ENCODE measurements around the gene ATAT1.

The ATAT1 gene

DNA sequence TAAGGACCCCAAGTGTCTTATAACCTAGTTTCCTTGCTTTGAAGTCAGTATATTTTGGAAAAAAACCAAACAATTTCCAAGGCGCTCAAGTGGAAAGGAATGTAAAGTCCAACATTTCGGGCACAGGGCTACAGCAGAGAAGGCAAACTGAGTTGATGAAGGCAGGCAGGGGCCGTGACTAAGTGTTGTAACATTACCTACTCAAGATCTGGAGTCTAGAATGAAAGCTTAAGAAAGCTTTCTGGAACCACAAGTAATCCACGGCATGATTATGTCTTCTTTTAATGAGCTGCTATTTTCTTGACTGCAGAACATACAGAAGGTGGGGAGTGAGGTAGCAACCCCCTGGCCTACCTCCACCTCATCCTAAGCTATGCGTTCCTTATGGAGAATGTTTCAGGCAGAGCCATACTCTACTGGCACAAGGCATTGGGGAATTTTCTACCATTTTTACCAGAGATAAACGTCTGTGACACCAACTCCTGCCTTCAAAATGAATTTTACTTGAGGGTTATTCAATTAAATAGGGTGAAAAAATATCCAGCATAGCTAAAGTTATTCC is 13.9 kb upstream of the ATAT1 start:
- H3K4me3 ChIP-seq (replicated peaks; ENCODE audit: low read depth, low read length), result no peak overlapping the region
- peak; percentile 37 for DNase-seq (ENCODE audit: low read depth)
- TF ChIP-seq, protein P1, sequence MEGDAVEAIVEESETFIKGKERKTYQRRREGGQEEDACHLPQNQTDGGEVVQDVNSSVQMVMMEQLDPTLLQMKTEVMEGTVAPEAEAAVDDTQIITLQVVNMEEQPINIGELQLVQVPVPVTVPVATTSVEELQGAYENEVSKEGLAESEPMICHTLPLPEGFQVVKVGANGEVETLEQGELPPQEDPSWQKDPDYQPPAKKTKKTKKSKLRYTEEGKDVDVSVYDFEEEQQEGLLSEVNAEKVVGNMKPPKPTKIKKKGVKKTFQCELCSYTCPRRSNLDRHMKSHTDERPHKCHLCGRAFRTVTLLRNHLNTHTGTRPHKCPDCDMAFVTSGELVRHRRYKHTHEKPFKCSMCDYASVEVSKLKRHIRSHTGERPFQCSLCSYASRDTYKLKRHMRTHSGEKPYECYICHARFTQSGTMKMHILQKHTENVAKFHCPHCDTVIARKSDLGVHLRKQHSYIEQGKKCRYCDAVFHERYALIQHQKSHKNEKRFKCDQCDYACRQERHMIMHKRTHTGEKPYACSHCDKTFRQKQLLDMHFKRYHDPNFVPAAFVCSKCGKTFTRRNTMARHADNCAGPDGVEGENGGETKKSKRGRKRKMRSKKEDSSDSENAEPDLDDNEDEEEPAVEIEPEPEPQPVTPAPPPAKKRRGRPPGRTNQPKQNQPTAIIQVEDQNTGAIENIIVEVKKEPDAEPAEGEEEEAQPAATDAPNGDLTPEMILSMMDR (IDR thresholded peaks at IDR 0.05; ENCODE audit: low read length, missing control alignments), result no peak

DNA sequence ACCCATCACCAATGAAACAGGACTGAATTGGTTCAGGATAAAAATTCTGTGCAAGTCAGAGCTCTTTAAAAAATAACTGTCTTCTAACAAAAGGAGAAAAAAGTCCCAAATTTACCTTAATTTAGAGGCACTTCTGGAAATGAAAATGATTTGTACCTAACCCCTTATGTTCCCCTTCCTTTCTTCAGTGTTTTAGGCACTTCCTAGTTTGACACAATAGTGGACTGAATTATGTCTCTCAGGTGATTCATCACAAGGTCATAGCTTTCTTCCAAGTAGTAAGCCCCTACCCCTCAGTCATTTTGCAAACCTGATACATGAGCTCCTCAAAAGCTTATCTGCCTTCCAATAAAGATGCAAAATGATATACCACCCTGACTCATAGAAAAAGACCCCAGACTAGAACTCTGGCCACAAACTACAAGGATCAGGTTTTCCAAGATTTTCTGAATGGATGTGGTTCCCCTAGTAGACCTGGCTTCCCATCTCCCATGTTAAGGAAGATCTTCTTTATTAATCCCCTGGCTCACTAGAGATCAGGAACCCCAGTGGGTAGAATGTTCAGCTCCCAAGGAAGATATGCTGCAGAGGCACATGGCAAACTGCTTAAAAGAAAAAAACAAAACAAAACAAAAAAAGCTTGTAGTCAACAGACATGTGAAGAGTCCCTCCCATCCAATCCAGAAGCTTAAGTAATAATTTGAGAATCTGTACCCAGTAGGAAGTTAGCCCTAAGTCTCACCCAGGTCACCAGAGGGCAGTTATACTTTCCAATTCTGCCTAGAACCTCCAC is 13.2 kb upstream of the ATAT1 start:
- TF ChIP-seq, protein P1 (IDR thresholded peaks at IDR 0.05; ENCODE audit: low read length, missing control alignments), result no peak
- peak overlapping the region; percentile 90 for H3K4me3 ChIP-seq (replicated peaks; ENCODE audit: low read depth, low read length)
- no peak for DNase-seq (ENCODE audit: low read depth)

DNA sequence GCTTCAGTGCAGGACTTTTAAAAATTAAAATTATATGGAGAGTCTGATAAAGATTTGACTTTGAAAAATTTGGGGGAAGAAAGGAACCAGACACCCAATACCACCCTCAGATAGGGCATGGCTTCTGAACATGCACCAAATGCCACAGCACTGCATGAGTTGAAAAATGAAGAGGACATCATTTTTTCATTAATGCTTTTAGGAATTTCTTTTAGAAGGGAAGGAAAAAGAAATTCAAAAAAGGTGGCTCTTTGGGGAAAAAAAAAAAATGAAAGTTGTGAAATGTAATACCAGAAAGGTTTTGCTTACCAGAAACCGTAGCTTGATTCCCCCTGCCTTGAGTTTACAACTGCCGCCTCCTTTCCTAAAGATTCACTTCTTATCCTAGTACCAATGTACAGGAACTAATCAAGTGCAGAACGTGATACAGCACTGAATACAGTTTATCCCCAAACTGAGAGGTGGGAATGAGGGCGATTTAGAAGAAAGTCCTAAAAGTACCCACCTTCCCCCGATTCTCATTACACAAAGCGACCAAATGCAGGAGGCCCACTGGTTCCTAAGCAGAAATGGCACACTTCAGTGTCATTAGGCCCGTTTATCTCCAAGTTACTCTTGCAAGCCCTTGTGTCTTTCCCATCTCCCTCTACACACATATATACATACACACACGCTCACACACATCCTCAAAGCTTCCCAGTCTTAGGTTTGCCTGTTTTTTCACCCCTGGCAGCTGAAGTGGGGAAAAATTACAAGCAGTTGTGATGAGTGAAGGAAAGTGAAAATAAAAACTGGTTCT is 12.4 kb upstream of the ATAT1 start:
- TF ChIP-seq, protein P1 (IDR thresholded peaks at IDR 0.05; ENCODE audit: low read length, missing control alignments), result no peak
- peak overlapping the region; percentile 90 for H3K4me3 ChIP-seq (replicated peaks; ENCODE audit: low read depth, low read length)

DNA sequence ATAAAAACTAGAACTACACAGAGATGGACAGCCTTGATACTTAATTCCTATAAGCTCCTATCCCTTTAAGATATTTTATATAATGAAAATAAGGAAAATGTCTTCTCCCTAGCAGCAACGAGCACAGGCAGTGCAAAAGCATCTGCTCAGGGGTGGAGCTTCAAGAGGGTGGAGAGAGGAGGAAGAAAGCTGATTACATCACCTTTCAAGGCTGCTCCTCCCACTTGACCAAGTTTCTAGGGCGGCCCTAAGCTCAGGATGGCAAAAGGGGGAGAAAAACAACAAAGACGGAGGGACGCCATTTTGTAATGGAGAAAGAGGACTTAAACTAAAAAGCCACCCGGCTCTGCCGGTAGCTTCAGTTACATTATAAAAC is 11.8 kb upstream of the ATAT1 start:
- TF ChIP-seq, protein P1 (IDR thresholded peaks at IDR 0.05; ENCODE audit: low read length, missing control alignments), result no peak
- peak; percentile 99 for DNase-seq (ENCODE audit: low read depth)
- peak overlapping the region; percentile 90 for H3K4me3 ChIP-seq (replicated peaks; ENCODE audit: low read depth, low read length)

More for the DNA sequence above, 12.4 kb upstream of the ATAT1 start:
- no peak for DNase-seq (ENCODE audit: low read depth)

DNA sequence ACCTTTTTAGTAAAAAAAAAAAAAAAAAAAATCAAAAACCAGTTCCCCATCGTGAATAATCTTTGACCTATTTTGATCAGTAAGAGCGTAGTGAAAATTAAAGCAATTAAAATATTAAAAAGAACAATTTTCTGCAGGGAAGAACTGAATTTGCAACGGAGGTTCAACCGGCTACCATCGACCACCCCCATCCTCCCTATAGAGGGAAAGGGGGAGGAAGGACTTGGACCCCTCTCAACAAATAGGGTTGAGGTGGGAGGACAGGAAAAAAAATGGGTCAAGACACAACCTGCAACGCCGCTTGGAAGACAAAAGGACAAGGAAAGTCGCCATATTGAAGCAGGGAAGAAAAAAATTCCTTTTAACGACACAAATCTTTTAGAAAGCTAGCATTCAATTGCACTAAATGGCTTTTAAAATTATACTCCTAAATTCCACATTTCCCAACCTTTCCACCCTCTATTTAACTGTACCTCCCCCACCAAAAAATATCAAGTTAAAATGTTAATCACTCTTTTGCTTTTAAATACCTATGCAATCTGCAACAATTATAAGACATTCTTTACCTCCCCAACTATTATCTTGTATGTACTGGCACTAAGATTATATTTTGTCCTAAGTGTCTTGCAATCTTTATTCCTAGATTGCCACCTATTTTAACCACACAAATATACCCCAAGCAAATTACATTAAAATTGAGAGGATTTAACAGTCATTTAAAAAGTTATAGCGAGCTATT is 11.3 kb upstream of the ATAT1 start:
- DNase-seq (ENCODE audit: low read depth), result peak; percentile 94
- TF ChIP-seq, protein P1 (IDR thresholded peaks at IDR 0.05; ENCODE audit: low read length, missing control alignments), result no peak
- H3K4me3 ChIP-seq (replicated peaks; ENCODE audit: low read depth, low read length), result peak overlapping the region; percentile 90

DNA sequence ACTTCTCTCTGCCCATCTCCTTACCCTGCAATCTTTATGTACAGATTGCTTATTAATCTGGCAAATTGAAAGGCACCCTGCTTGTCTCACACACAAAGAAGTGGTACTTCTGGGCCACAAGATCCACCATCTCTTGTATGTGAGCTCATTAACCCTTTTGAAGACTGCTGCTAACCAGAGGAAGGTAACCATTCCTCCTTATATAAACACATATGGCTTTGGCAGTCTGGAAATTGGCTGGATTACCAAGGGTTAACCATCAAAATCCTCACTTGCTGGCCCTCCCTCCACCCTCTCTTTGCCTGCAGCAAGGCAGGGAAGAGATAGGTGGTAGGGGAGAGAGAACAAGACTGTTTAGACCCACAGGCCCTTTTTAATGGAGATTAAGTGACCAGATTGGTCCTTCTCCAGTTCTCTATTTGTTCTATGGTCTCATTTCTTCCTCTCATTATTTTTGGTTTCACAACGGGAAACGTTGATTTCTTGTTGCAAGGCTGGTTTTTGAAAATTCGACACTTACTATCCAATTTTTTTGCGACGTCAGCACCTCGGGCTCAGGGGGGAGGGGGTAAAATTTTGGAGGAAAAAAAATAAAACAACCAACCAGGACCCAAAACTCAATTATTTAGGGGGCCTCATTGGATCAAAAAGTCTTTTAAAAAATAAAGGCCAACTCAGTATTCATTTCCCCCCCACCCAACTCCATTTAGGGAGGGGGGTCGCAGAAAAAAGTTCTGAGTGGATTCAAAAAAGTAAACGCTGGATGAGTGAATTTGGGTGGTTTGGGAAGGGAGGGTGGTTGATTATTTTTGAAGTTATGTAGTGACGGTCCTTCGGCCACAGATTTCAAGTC is 10.5 kb upstream of the ATAT1 start:
- TF ChIP-seq, protein P1 (IDR thresholded peaks at IDR 0.05; ENCODE audit: low read length, missing control alignments), result no peak
- peak; percentile 41 for DNase-seq (ENCODE audit: low read depth)
- peak overlapping the region; percentile 90 for H3K4me3 ChIP-seq (replicated peaks; ENCODE audit: low read depth, low read length)

Measured in fibroblast of pulmonary artery (primary cell).